ENCODE measurements around the gene NACA2.

- TF ChIP-seq, protein P1, sequence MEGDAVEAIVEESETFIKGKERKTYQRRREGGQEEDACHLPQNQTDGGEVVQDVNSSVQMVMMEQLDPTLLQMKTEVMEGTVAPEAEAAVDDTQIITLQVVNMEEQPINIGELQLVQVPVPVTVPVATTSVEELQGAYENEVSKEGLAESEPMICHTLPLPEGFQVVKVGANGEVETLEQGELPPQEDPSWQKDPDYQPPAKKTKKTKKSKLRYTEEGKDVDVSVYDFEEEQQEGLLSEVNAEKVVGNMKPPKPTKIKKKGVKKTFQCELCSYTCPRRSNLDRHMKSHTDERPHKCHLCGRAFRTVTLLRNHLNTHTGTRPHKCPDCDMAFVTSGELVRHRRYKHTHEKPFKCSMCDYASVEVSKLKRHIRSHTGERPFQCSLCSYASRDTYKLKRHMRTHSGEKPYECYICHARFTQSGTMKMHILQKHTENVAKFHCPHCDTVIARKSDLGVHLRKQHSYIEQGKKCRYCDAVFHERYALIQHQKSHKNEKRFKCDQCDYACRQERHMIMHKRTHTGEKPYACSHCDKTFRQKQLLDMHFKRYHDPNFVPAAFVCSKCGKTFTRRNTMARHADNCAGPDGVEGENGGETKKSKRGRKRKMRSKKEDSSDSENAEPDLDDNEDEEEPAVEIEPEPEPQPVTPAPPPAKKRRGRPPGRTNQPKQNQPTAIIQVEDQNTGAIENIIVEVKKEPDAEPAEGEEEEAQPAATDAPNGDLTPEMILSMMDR (IDR thresholded peaks at IDR 0.05) = no peak
- TF ChIP-seq POLR2A (IDR thresholded peaks at IDR 0.05; ENCODE audit: low read length) (no peak), JUN (IDR thresholded peaks at IDR 0.05) (no peak), CEBPB (IDR thresholded peaks at IDR 0.05) (no peak)
Measured at GRCh38 chr17:61632826-61633225, 41.8 kb upstream of the NACA2 start.
